Neural crest cell (in vitro differentiated cells): Measurements from ENCODE around the gene PROK2. TPM values are rescaled to one million over a fixed set of nuclear protein-coding genes. Genes with fewer than 3 reads are reported as not detected.

ENCODE experiments used
- DNase-seq: peaks from one replicate; pipeline ENCODE4 v3.0.0; 2021; ENCODE audit warnings: low read depth, mixed read lengths, low spot score
- H3K27ac Mint-ChIP-seq: one replicate; pipeline ENCODE4 v1.8.0; 2021; ENCODE audit warnings: mild to moderate bottlenecking, mixed read lengths; ENCODE audit not compliant: unreplicated experiment
- H3K27me3 Mint-ChIP-seq: 2 replicates; pipeline ENCODE4 v1.8.0; 2021; ENCODE audit warnings: low read depth, mild to moderate bottlenecking, mixed read lengths
- H3K36me3 Mint-ChIP-seq: 2 replicates; pipeline ENCODE4 v1.8.0; 2021; ENCODE audit warnings: low read depth, mild to moderate bottlenecking, mixed read lengths
- H3K4me1 Mint-ChIP-seq: 2 replicates; pipeline ENCODE4 v1.8.0; 2021; ENCODE audit warnings: mixed read lengths
- H3K4me3 Mint-ChIP-seq: one replicate; pipeline ENCODE4 v1.8.0; 2021; ENCODE audit warnings: mild to moderate bottlenecking, mixed read lengths
- H3K9me3 Mint-ChIP-seq: 2 replicates; pipeline ENCODE4 v1.8.0; 2021; ENCODE audit warnings: mixed read lengths
- total RNA-seq: library from RNA; stranded (reverse); gene quantifications from 2 replicates; pipeline ENCODE4 v1.2.1, GENCODE V29; 2021
- TF ChIP-seq, protein P1 (sequence below): fragments of 200-600 bp; sonication (generic); conservative IDR thresholded peaks from 2 replicates; pipeline ENCODE4 v1.5.0; 2021; ENCODE audit warnings: antibody characterized with exemption, mild to moderate bottlenecking

Gene PROK2
- total RNA-seq, 1 donor from 2014 or later = not detected

DNA sequence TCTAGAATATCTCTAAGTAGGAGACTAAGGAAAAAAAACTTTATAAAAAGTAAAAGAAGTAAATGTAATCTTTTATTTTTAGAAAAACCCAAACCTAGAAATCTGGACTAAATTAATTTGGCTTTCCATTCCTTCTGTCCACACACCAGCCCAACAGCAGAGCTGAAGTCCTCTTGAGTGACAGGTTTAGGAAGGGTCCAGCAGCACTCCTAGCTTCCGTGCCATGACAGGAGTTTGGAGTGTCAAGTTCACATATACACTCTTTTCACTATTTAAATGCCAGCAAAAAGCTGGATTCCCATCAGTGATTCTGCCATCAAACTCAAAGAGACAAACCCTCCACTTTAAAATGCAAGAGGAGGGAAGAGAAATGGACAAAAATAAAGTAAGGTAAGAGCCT is 13.1 kb downstream of the PROK2 start:
- H3K27ac Mint-ChIP-seq = no peak overlapping the region
- no peaks in the 10 kb centered on the region for H3K4me1 Mint-ChIP-seq
- no peaks in the 10 kb centered on the region for H3K9me3 Mint-ChIP-seq
- TF ChIP-seq, protein P1, sequence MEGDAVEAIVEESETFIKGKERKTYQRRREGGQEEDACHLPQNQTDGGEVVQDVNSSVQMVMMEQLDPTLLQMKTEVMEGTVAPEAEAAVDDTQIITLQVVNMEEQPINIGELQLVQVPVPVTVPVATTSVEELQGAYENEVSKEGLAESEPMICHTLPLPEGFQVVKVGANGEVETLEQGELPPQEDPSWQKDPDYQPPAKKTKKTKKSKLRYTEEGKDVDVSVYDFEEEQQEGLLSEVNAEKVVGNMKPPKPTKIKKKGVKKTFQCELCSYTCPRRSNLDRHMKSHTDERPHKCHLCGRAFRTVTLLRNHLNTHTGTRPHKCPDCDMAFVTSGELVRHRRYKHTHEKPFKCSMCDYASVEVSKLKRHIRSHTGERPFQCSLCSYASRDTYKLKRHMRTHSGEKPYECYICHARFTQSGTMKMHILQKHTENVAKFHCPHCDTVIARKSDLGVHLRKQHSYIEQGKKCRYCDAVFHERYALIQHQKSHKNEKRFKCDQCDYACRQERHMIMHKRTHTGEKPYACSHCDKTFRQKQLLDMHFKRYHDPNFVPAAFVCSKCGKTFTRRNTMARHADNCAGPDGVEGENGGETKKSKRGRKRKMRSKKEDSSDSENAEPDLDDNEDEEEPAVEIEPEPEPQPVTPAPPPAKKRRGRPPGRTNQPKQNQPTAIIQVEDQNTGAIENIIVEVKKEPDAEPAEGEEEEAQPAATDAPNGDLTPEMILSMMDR = no peak
- no peak for DNase-seq
- no peak overlapping the region for H3K4me3 Mint-ChIP-seq
- peaks cover 25% of the 10 kb centered on the region for H3K27me3 Mint-ChIP-seq
- no peaks in the 10 kb centered on the region for H3K36me3 Mint-ChIP-seq

DNA sequence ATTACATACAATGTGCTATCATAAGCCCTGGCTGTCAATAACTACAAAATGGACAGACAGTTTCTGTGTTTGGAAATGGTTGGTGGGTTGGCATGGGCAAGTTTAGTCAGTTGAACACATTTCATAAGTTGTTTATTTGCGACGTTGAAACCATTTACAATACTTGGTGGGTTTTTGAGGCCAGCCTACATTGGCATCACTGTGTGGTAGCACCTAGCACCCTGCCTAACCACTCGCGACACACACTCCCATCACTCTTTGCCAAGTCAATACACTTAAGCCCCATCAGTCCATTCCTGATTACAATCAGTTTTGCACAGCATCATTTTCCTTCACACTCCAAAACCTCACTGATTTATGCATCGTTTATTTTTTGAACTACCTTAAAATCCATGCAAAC is 13.8 kb downstream of the PROK2 start:
- no peaks in the 10 kb centered on the region for H3K9me3 Mint-ChIP-seq
- no peaks in the 10 kb centered on the region for H3K4me1 Mint-ChIP-seq
- no peak overlapping the region for H3K27ac Mint-ChIP-seq
- H3K36me3 Mint-ChIP-seq = no peaks in the 10 kb centered on the region
- H3K4me3 Mint-ChIP-seq = no peak overlapping the region
- no peak for DNase-seq
- TF ChIP-seq, protein P1 = no peak
- peaks cover 25% of the 10 kb centered on the region for H3K27me3 Mint-ChIP-seq

DNA sequence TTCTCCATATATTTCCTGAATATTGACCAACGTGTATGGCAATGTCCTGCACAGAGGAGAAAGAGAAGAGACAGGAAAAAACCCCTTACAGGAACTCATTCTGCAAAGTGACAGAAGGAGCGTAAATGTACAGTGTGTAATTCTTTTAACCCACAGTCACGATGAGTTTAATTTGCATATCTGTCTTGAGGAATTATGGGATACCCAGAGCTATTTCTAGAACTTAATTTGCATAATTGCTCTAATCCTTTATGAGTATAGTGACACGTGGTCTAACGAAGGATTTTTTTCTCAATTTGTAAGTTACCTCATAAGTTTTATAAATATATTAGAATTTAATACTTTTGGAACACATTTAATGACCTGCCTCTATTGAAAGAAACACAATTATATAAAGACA is 21.5 kb downstream of the PROK2 start:
- Mint-ChIP-seq H3K27ac (no peak overlapping the region), H3K4me1 (no peaks in the 10 kb centered on the region), H3K36me3 (no peaks in the 10 kb centered on the region), H3K27me3 (peaks cover 38% of the 10 kb centered on the region), H3K4me3 (no peak overlapping the region), H3K9me3 (no peaks in the 10 kb centered on the region)
- TF ChIP-seq, protein P1 = no peak
- no peak for DNase-seq

DNA sequence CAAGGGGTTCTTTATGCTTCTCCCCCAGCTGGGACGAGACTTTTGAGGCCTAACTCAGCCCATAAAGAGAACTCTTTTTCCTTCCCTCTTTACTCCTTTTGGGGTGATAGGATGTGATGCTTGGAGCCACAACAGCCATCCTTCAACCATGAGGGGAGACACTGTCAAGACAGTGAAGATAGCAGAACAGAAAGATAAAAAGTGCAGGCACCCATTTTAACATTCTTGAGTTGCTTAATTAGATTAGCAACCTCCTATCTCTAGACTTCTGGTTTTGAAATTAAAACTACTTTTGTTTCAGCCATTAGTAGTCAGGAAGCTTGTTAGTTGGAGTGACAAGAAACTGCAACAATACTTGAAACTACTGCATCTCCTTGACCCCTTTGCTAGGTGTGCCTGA is 24.8 kb downstream of the PROK2 start:
- no peaks in the 10 kb centered on the region for H3K9me3 Mint-ChIP-seq
- H3K27ac Mint-ChIP-seq = no peak overlapping the region
- peaks cover 3% of the 10 kb centered on the region for H3K36me3 Mint-ChIP-seq
- TF ChIP-seq, protein P1 = no peak
- H3K27me3 Mint-ChIP-seq = peaks cover 64% of the 10 kb centered on the region
- H3K4me1 Mint-ChIP-seq = peaks cover 7% of the 10 kb centered on the region
- H3K4me3 Mint-ChIP-seq = no peak overlapping the region
- no peak for DNase-seq

- Mint-ChIP-seq H3K4me1 (peaks cover 9% of the 10 kb centered on the region), H3K9me3 (no peaks in the 10 kb centered on the region), H3K27me3 (peaks cover 68% of the 10 kb centered on the region), H3K36me3 (peaks cover 4% of the 10 kb centered on the region), H3K4me3 (peak overlapping the region; percentile 10), H3K27ac (no peak overlapping the region)
- TF ChIP-seq, protein P1 = no peak
- DNase-seq = no peak
Measured at GRCh38 chr3:71759401-71759800, 25.5 kb downstream of the PROK2 start.

- DNase-seq = no peak
- peaks cover 9% of the 10 kb centered on the region for H3K4me1 Mint-ChIP-seq
- peaks cover 65% of the 10 kb centered on the region for H3K27me3 Mint-ChIP-seq
- no peaks in the 10 kb centered on the region for H3K9me3 Mint-ChIP-seq
- TF ChIP-seq, protein P1 = no peak
- H3K4me3 Mint-ChIP-seq = no peak overlapping the region
- peaks cover 4% of the 10 kb centered on the region for H3K36me3 Mint-ChIP-seq
- H3K27ac Mint-ChIP-seq = no peak overlapping the region
Measured at GRCh38 chr3:71758091-71758490, 26.9 kb downstream of the PROK2 start.
